ENCODE results near the gene ZBTB7C.

DNA sequence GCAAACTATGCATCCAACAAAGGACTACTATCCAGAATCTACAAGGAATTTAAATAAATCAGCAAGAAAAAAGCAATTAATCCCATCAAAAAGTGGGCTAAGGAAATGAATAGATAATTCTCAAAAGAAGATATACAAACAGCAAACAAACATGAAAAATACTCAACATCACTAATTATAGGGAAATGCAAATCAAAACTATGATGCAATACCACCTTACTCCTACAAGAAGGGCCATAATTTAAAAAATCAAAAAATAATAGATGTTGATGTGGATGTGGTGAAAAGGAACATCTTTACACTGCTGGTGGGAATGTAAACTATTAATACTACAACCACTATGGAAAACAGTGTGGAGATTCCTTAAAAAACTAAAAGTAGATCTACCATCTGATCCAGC, 164.7 kb downstream of the ZBTB7C start:
- TF ChIP-seq POLR2AphosphoS5 (IDR thresholded peaks at IDR 0.05; ENCODE audit: low read depth, low read length), result no peak
- no peak for TF ChIP-seq POLR2A (IDR thresholded peaks at IDR 0.05; ENCODE audit: low read depth, low read length)
- no peak for TF ChIP-seq SPI1 (IDR thresholded peaks at IDR 0.05; ENCODE audit: low read depth, low read length)
- TF ChIP-seq TAF1 (IDR thresholded peaks at IDR 0.05; ENCODE audit: low read depth, low read length), result no peak
- no peak for TF ChIP-seq PAX5 (IDR thresholded peaks at IDR 0.05; ENCODE audit: insufficient read depth, low read length, severe bottlenecking)

Data from GM12891 (cell line).